Measurements from ENCODE around the gene GATAD2A. TPM values are rescaled to one million over a fixed set of nuclear protein-coding genes. Genes with fewer than 3 reads are reported as not detected.

GATAD2A gene
- total RNA-seq, 1 donor from 2014 or later = 75.6 TPM

DNA sequence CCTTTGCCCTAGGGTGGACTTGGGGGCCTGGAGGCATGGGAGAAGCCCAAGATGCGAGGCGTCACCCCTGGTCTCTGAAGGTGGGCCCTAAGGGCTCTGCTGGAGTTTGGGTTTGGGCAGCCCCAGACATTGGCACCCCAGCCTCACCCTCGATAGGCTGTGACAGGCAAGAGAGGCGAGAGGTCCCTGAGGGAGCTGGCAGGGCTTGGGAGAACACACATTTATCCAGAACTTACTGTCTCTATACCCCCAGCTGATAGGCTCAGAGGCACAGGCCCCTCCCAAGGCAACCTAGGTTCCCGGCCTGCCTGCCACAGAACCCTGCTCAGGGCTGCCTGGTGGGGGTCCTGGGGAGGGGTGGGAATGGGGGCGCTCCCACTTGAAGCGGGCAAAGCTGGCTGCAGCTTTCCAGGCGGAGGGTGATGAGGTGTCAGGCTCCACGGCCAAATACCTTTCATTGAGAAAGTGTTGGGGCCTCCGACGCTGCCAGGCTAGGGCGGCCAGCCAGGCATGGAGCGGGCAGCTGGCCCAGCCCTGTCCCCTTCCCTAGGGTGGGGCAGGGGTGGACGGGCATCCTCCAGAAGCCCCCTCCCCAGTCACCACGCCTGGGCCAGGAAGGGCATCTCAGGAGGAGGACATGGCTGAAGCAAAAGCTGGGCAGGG lies 142.3 kb downstream of the GATAD2A start:
- H3K36me3 Mint-ChIP-seq (ENCODE audit: unreplicated experiment) = no peaks in the 10 kb centered on the region
- TF ChIP-seq, protein P1, sequence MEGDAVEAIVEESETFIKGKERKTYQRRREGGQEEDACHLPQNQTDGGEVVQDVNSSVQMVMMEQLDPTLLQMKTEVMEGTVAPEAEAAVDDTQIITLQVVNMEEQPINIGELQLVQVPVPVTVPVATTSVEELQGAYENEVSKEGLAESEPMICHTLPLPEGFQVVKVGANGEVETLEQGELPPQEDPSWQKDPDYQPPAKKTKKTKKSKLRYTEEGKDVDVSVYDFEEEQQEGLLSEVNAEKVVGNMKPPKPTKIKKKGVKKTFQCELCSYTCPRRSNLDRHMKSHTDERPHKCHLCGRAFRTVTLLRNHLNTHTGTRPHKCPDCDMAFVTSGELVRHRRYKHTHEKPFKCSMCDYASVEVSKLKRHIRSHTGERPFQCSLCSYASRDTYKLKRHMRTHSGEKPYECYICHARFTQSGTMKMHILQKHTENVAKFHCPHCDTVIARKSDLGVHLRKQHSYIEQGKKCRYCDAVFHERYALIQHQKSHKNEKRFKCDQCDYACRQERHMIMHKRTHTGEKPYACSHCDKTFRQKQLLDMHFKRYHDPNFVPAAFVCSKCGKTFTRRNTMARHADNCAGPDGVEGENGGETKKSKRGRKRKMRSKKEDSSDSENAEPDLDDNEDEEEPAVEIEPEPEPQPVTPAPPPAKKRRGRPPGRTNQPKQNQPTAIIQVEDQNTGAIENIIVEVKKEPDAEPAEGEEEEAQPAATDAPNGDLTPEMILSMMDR (IDR thresholded peaks at IDR 0.05) = no peak
- DNase-seq (ENCODE audit: extremely low spot score, unreplicated experiment) = no peak

DNA sequence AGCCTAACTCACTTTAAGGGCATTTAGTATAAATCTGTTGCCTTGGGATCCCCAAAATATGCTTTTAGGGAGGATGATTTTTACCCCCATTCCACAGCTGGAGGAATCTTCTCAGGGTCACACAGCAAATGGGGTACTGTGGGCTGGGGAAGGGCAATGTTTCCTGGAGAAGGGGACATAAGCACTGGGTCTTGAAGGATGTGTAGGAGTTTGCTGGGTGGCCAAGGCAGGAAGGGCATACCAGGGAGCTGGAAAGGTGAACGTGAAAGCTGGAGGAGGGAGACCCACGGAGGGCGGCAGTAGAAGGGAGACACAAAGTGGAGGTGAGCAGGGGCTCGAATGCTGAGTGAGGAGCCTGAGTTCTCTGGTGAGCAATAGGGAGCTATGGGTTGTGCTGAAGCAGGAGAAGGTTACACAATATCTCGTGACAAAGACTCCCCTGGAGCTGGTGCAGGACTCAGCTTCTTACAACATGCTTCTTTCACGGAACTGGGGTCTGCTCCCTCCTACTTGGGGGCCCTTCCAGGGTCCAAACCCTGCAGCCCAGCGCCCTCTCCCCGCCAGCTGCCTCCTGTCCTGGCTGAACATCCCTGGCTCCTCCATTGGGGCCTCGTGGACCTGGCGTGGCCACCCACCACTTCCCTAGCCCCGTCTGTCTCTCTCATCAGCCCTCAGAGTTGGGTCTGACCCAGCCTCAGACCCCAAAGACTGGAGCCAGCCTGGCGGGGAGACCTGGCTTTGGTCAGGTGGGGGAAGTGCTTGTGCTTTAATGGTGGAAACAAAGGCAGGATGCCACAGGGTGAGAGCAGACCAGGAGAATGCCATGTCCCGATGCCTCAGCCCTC lies 143.7 kb downstream of the GATAD2A start:
- H3K4me3 Mint-ChIP-seq (ENCODE audit: unreplicated experiment) = no peak overlapping the region
- H3K27ac Mint-ChIP-seq (ENCODE audit: unreplicated experiment) = no peak overlapping the region
- TF ChIP-seq, protein P1 (IDR thresholded peaks at IDR 0.05) = no peak
- H3K9me3 Mint-ChIP-seq (ENCODE audit: unreplicated experiment) = no peaks in the 10 kb centered on the region
- no peaks in the 10 kb centered on the region for H3K36me3 Mint-ChIP-seq (ENCODE audit: unreplicated experiment)
- no peak for DNase-seq (ENCODE audit: extremely low spot score, unreplicated experiment)
- no peaks in the 10 kb centered on the region for H3K27me3 Mint-ChIP-seq (ENCODE audit: unreplicated experiment)
- H3K4me1 Mint-ChIP-seq (ENCODE audit: unreplicated experiment) = peaks cover 23% of the 10 kb centered on the region

More for the DNA sequence above, 142.3 kb downstream of the GATAD2A start:
- H3K27me3 Mint-ChIP-seq (ENCODE audit: unreplicated experiment) = no peaks in the 10 kb centered on the region
- H3K27ac Mint-ChIP-seq (ENCODE audit: unreplicated experiment) = no peak overlapping the region
- no peak overlapping the region for H3K4me3 Mint-ChIP-seq (ENCODE audit: unreplicated experiment)
- H3K9me3 Mint-ChIP-seq (ENCODE audit: unreplicated experiment) = no peaks in the 10 kb centered on the region
- H3K4me1 Mint-ChIP-seq (ENCODE audit: unreplicated experiment) = peaks cover 23% of the 10 kb centered on the region

DNA sequence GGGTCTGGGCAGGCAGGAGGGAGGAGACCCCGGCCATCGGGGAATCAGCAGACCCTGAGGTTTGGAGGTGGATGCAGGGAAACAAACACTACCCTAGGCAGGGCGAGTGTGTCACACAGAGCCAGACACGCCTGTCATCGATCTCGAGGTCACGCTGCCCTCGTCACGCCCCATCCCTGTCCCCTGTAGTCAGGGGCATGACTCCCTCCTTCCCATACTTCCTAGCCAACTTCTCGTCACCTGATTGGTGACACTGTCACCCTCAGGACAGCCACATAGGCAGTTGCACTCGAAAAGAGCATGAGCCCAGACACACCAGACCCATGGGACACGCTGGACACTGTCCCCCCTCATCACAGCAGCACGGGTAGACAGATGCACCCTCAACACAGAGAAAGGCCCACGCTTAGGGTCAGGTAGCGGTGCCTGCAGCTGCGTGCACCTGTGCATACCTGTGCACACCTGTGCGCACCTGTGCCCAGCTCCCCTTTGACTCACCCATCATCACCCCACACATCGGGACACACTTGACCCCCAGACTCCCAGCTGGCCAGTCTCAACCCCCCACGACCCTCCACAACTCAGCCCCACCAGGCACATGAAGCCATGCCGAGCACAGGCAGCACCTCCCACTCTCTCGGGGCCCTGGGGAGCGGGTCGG lies 144.5 kb downstream of the GATAD2A start:
- no peaks in the 10 kb centered on the region for H3K27me3 Mint-ChIP-seq (ENCODE audit: unreplicated experiment)
- TF ChIP-seq, protein P1 (IDR thresholded peaks at IDR 0.05) = no peak
- H3K4me3 Mint-ChIP-seq (ENCODE audit: unreplicated experiment) = no peak overlapping the region
- no peak for DNase-seq (ENCODE audit: extremely low spot score, unreplicated experiment)
- H3K9me3 Mint-ChIP-seq (ENCODE audit: unreplicated experiment) = no peaks in the 10 kb centered on the region
- no peaks in the 10 kb centered on the region for H3K36me3 Mint-ChIP-seq (ENCODE audit: unreplicated experiment)
- H3K4me1 Mint-ChIP-seq (ENCODE audit: unreplicated experiment) = peaks cover 23% of the 10 kb centered on the region
- H3K27ac Mint-ChIP-seq (ENCODE audit: unreplicated experiment) = no peak overlapping the region

DNA sequence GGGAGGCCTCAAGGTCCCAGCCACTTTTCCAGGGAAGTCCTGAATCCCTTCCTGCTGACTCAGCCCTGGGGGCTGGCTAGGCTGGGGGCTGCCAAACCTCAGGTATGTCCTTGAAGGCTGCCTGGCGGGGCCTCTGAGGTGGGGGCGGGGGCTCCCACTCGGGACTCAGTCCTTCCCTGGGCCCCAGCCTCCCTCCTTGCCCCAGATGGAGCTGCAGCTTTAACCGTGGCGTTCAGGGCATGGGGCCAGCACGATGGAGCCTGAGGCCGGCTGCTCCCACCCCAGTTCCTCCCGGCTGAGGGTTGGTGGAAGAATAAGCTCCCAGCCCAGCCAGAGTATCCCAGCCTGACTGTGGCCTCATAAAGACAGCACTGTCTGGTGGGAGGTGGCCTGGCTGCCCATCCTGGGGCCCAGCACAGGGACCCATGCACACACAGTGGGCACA lies 145.0 kb downstream of the GATAD2A start:
- no peaks in the 10 kb centered on the region for H3K36me3 Mint-ChIP-seq (ENCODE audit: unreplicated experiment)
- no peak overlapping the region for H3K27ac Mint-ChIP-seq (ENCODE audit: unreplicated experiment)
- no peak for DNase-seq (ENCODE audit: extremely low spot score, unreplicated experiment)
- H3K4me1 Mint-ChIP-seq (ENCODE audit: unreplicated experiment) = peaks cover 23% of the 10 kb centered on the region
- no peaks in the 10 kb centered on the region for H3K27me3 Mint-ChIP-seq (ENCODE audit: unreplicated experiment)
- no peak overlapping the region for H3K4me3 Mint-ChIP-seq (ENCODE audit: unreplicated experiment)
- TF ChIP-seq, protein P1 (IDR thresholded peaks at IDR 0.05) = no peak
- no peaks in the 10 kb centered on the region for H3K9me3 Mint-ChIP-seq (ENCODE audit: unreplicated experiment)
